CD14-positive monocyte (primary cell): ENCODE data around the gene MRPL54. TPM values are rescaled to one million over a fixed set of nuclear protein-coding genes. Genes with fewer than 3 reads are reported as not detected.
A peak's percentile ranks its signal among the peaks of the same experiment; 100 is the strongest.

ENCODE experiments used
- DNase-seq, 3 donors: peaks; one replicate each; pipeline ENCODE4 v3.0.0-alpha.2; 2011 to 2022
- H2AFZ ChIP-seq: 2 replicates; pipeline ENCODE4 v1.6.0; 2012; ENCODE audit warnings: mild to moderate bottlenecking, low read depth, low read length, inconsistent platforms; ENCODE audit not compliant: insufficient read depth, poor library complexity, severe bottlenecking
- H3K27ac ChIP-seq, 2 donors: 1 replicate in 1 of 2; 2 replicates in 1 of 2; pipeline ENCODE4 v1.5.1; 2012 to 2013; ENCODE audit warnings: low read length in 2 of 2, control low read depth in 1 of 2, inconsistent platforms in 1 of 2, low read depth in 1 of 2, mild to moderate bottlenecking in 1 of 2
- H3K27me3 ChIP-seq, 2 donors: one replicate each; pipeline versions ENCODE4 v1.6.0 to v1.6.1; 2011 to 2013; ENCODE audit warnings: low read length in 2 of 2; ENCODE audit not compliant: control insufficient read depth in 2 of 2, insufficient read depth in 2 of 2
- H3K36me3 ChIP-seq, 2 donors: replicated peaks in 1 of 2; 1 replicate in 1 of 2; 2 replicates in 1 of 2; pipeline versions ENCODE4 v1.5.1 to v1.6.1; 2012 to 2013; ENCODE audit warnings: low read length in 2 of 2, control low read depth in 1 of 2, inconsistent platforms in 1 of 2, mild to moderate bottlenecking in 1 of 2; ENCODE audit not compliant: insufficient read depth in 2 of 2, control insufficient read depth in 1 of 2
- H3K4me1 ChIP-seq, 2 donors: 1 replicate in 1 of 2; 2 replicates in 1 of 2; pipeline versions ENCODE4 v1.5.1 to v1.6.1; 2012 to 2013; ENCODE audit warnings: low read length in 2 of 2, control low read depth in 1 of 2, inconsistent platforms in 1 of 2, mild to moderate bottlenecking in 1 of 2, moderate library complexity in 1 of 2; ENCODE audit not compliant: insufficient read depth in 2 of 2, control insufficient read depth in 1 of 2
- H3K4me2 ChIP-seq: replicated peaks from 2 replicates; pipeline ENCODE3; 2012; ENCODE audit warnings: low read length, moderate library complexity, mild to moderate bottlenecking; ENCODE audit not compliant: poor library complexity, severe bottlenecking; ENCODE audit errors: extremely low read depth
- H3K4me3 ChIP-seq, 3 experiments: fragments of 200-600 bp in 1 of 3; sonication (generic) in 1 of 3; replicated peaks in 1 of 3; 1 replicate in 2 of 3; 2 replicates in 1 of 3; pipeline ENCODE4 v1.5.1; 2011 to 2013; ENCODE audit warnings: low read length in 3 of 3, mild to moderate bottlenecking in 3 of 3, control low read depth in 2 of 3, low read depth in 2 of 3, inconsistent platforms in 1 of 3, moderate library complexity in 1 of 3
- H3K79me2 ChIP-seq: 2 replicates; pipeline ENCODE4 v1.6.0; 2012; ENCODE audit warnings: mild to moderate bottlenecking, control low read depth, inconsistent platforms, low read length, moderate library complexity; ENCODE audit not compliant: insufficient read depth
- H3K9ac ChIP-seq: 2 replicates; pipeline ENCODE4 v1.6.0; 2017; ENCODE audit warnings: low read length, mild to moderate bottlenecking; ENCODE audit not compliant: insufficient read depth, poor library complexity, severe bottlenecking
- H3K9me3 ChIP-seq, 2 donors: replicated peaks in 1 of 2; 1 replicate in 1 of 2; 2 replicates in 1 of 2; pipeline versions ENCODE4 v1.5.1 to v1.6.1; 2012 to 2013; ENCODE audit warnings: low read length in 2 of 2, control low read depth in 1 of 2; ENCODE audit not compliant: control insufficient read depth in 1 of 2, insufficient read depth in 1 of 2
- H4K20me1 ChIP-seq: 2 replicates; pipeline ENCODE4 v1.6.0; 2012; ENCODE audit warnings: mild to moderate bottlenecking, low read length, control low read depth, moderate library complexity; ENCODE audit not compliant: insufficient read depth
- H3K27ac Mint-ChIP-seq, 7 donors: one replicate each; pipeline ENCODE4 v1.8.0; 2020; ENCODE audit warnings: mild to moderate bottlenecking in 7 of 7, mixed read lengths in 7 of 7, moderate library complexity in 6 of 7, inconsistent platforms in 2 of 7
- H3K27me3 Mint-ChIP-seq, 3 donors: one replicate each; pipeline ENCODE4 v1.8.0; 2021 to 2022; ENCODE audit warnings: low read depth in 3 of 3, mild to moderate bottlenecking in 3 of 3, mixed read lengths in 3 of 3, moderate library complexity in 3 of 3, inconsistent platforms in 1 of 3
- H3K36me3 Mint-ChIP-seq, 2 donors: one replicate each; pipeline ENCODE4 v1.8.0; 2020; ENCODE audit warnings: mixed read lengths in 2 of 2, inconsistent platforms in 1 of 2, mild to moderate bottlenecking in 1 of 2
- H3K4me1 Mint-ChIP-seq: one replicate; pipeline ENCODE4 v1.8.0; 2020; ENCODE audit warnings: mild to moderate bottlenecking, mixed read lengths
- H3K4me3 Mint-ChIP-seq, 2 donors: one replicate each; pipeline ENCODE4 v1.8.0; 2020; ENCODE audit warnings: mild to moderate bottlenecking in 2 of 2, mixed read lengths in 2 of 2, moderate library complexity in 1 of 2
- H3K9me3 Mint-ChIP-seq, 7 donors: one replicate each; pipeline ENCODE4 v1.8.0; 2020 to 2022; ENCODE audit warnings: mixed read lengths in 7 of 7, mild to moderate bottlenecking in 6 of 7, moderate library complexity in 6 of 7, inconsistent platforms in 2 of 7
- WGBS: methylation state at CpG from one replicate; pipeline ENCODE4 v1.1.5; 2013; ENCODE audit warnings: missing lambda C conversion rate; ENCODE audit not compliant: insufficient coverage; 5-methylcytosine and 5-hydroxymethylcytosine counted together
- intact Hi-C, 2 donors: fragments of 100-400 bp; cut with micrococcal nuclease; formaldehyde crosslinking; loops; one replicate each; pipeline versions ENCODE4 v1.15.0 to v1.15.1; 2023
- polyA minus RNA-seq: library from RNA; depleted of rRNA, polyadenylated mRNA; stranded (reverse); fragments of >200 nt; gene quantifications from 2 replicates; pipeline ENCODE4 v1.2.3, GENCODE V29; 2012
- polyA plus RNA-seq, 3 donors: library from polyadenylated mRNA; depleted of rRNA in 1 of 3; unstranded in 2 of 3; stranded (reverse) in 1 of 3; fragments of 300-500 nt in 2 of 3; fragments of >200 nt in 1 of 3; fragmentation: Illumina TruSeq in 2 of 3; gene quantifications; 1 replicate in 2 of 3; 2 replicates in 1 of 3; pipeline ENCODE4 v1.2.3, GENCODE V29; 2012 to 2021
- total RNA-seq, 12 experiments: library from RNA in 1 of 12; stranded (reverse) in 1 of 12; fragments of 120-200 nt in 1 of 12; gene quantifications; one replicate each; pipeline ENCODE4 v1.2.4 and lab custom pipeline; 2013 to 2026; ENCODE audit warnings: mixed read lengths in 6 of 12, inconsistent platforms in 1 of 12
- TF ChIP-seq, protein P1 (sequence below): fragments of 200-600 bp; IDR thresholded peaks from one replicate; pipeline ENCODE4 v1.8.0; 2022; ENCODE audit warnings: antibody characterized with exemption, mild to moderate bottlenecking

The MRPL54 gene
- 97.0 TPM for total RNA-seq (2013)
- polyA plus RNA-seq = 100 to 1,000 TPM in 2 of 3 donors, 10 to 100 TPM in 1; 39.9 to 133 (median 115) TPM
- 34.6 and 51.1 TPM in 2 replicates for polyA minus RNA-seq
- 3.3 to 19.6 (median 13.3) reads per million in 11 experiments for total RNA-seq (lab: John Stamatoyannopoulos, UW)

DNA sequence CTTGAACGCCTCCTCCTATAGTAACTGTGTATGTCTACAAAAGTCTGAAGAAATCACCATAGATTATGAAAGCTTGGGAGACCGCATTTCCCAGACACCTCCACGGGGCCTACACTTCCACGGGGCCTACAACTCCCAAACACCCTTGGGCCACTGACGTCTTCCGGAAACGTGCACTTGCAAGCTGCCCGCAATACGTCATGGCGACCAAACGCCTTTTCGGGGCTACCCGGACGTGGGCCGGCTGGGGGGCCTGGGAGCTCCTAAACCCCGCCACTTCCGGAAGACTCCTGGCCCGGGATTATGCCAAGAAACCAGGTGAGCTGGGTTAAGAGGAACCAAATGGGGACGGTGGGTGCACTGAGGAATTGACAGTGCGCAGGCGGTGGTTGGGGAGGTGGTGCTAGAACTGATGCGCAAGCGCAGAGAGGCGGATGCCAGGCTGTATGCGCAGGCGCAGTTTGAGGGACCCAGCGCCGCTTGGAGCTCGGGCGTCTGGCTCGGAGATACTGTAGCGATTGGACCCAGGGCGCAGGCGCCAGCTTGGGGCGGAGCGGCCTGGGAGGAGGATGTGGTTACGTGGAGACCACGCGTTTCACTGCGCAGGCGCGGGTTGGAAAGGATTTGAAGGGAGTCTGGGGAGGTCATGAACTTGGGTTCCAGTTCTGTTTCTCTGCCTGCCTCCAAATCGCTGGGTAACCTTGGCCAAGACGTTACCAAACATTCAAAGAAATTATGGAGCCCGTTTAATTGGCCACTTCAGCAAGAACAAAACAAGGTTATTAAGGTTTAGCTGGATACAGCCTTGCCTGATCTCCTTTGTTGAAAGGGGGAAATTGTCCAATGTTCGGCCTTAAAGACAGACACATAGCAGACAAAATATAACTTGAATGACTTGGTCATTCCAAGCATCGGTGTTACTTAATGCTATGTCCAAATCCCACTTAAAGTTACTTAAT lies at the start of gene MRPL54:
Gene MRPL54, plus strand, starts transcription at position 182 of the 959 bp plus-strand sequence. Its CDS starts 19 bp downstream, at position 201.
- Histone ChIP-seq H3K4me3 (peak within 1 kb of the TSS; percentile 52 to 95 (median 87)), H3K4me2 (peak within 1 kb of the TSS; percentile 79), H3K27me3 (no peaks in the 10 kb centered on the region), H2AFZ (peak within 1 kb of the TSS; percentile 91), H3K36me3 (peaks cover 26 to 36% of the 10 kb centered on the region in 2 donors), H4K20me1 (peaks cover 5% of the 10 kb centered on the region), H3K9me3 (no peaks in the 10 kb centered on the region), H3K9ac (peak within 1 kb of the TSS; percentile 94), H3K79me2 (peaks cover 12% of the 10 kb centered on the region), H3K4me1 (peaks cover 23 to 24% of the 10 kb centered on the region in 2 donors), H3K27ac (peak within 1 kb of the TSS; percentile 98 to 99)
- TF ChIP-seq, protein P1, sequence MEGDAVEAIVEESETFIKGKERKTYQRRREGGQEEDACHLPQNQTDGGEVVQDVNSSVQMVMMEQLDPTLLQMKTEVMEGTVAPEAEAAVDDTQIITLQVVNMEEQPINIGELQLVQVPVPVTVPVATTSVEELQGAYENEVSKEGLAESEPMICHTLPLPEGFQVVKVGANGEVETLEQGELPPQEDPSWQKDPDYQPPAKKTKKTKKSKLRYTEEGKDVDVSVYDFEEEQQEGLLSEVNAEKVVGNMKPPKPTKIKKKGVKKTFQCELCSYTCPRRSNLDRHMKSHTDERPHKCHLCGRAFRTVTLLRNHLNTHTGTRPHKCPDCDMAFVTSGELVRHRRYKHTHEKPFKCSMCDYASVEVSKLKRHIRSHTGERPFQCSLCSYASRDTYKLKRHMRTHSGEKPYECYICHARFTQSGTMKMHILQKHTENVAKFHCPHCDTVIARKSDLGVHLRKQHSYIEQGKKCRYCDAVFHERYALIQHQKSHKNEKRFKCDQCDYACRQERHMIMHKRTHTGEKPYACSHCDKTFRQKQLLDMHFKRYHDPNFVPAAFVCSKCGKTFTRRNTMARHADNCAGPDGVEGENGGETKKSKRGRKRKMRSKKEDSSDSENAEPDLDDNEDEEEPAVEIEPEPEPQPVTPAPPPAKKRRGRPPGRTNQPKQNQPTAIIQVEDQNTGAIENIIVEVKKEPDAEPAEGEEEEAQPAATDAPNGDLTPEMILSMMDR = no peak
- Mint-ChIP-seq H3K4me1 (peaks cover 19% of the 10 kb centered on the region), H3K4me3 (peak within 1 kb of the TSS; percentile 93 to 98), H3K9me3 (no peaks in the 10 kb centered on the region), H3K27ac (peak within 1 kb of the TSS; percentile 99 to 100 (median 99)), H3K27me3 (peaks cover 0 to 3% (median 0%) of the 10 kb centered on the region in 3 donors), H3K36me3 (peaks cover 11 to 48% of the 10 kb centered on the region in 2 donors)
- peak; percentile 99 to 100 (median 99) for DNase-seq
- WGBS = 1% methylated on average over 41 of the region's 47 CpGs
- intact Hi-C loops = loop anchor here in 1 of 2 donors (5.0 kb wide), 1 partner anchor 60 kb away; no protein-coding TSS in a partner anchor

DNA sequence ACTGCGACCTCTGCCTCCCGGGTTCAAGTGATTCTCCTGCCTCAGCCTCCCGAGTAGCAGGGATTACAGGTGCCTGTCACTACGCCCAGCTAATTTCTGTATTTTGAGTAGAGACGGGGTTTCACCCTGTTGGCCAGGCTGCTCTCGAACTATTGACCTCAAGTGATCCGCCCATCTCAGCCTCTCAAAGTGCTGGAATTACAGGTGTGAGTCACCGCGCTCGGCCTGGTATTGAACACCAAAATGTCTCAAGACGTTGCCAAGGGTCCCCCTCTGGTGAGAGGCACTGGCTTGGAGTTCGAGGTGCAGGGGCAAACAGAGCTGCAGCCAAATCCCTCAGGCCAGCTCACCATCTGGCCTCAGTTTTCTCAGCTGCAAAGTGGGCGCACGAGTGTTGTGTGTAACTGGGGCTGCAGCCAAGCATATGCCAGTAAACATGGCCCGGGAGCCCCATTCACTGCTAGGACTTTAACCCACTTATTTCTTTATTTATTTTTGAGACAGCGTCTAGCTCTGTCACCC lies 46.3 kb upstream of the MRPL54 start:
- peaks cover 10% of the 10 kb centered on the region for H3K4me1 Mint-ChIP-seq
- H3K4me3 ChIP-seq = no peak overlapping the region
- H3K4me2 ChIP-seq = no peak overlapping the region
- WGBS = 97% methylated on average over 16 of the region's 16 CpGs
- no peaks in the 10 kb centered on the region for H3K36me3 ChIP-seq
- peaks cover 14 to 24% of the 10 kb centered on the region in 2 donors for H3K27me3 ChIP-seq
- H2AFZ ChIP-seq = no peak overlapping the region
- H3K9ac ChIP-seq = no peak overlapping the region
- H3K27ac ChIP-seq = no peak overlapping the region
- H3K27ac Mint-ChIP-seq = no peak overlapping the region
- no peaks in the 10 kb centered on the region for H4K20me1 ChIP-seq
- H3K9me3 Mint-ChIP-seq = peaks cover 0 to 7% (median 4%) of the 10 kb centered on the region in 7 donors
- H3K36me3 Mint-ChIP-seq = no peaks in the 10 kb centered on the region
- H3K4me1 ChIP-seq = peaks cover under 1 to 3% of the 10 kb centered on the region in 2 donors
- H3K79me2 ChIP-seq = no peaks in the 10 kb centered on the region
- no peak for DNase-seq
- intact Hi-C loops = no loop called here
- peaks cover 23 to 45% (median 32%) of the 10 kb centered on the region in 3 donors for H3K27me3 Mint-ChIP-seq
- H3K4me3 Mint-ChIP-seq = no peak overlapping the region
- TF ChIP-seq, protein P1 = no peak
- H3K9me3 ChIP-seq = peaks cover 2 to 5% of the 10 kb centered on the region in 2 donors
